Measurements from ENCODE around the gene MOB3A. TPM values are rescaled to one million over a fixed set of nuclear protein-coding genes. Genes with fewer than 3 reads are reported as not detected.

The MOB3A gene
- total and polyA plus RNA-seq, 9 of the 15 experiments (the other 6 are each of a cell fraction or from before 2014, with no cell fraction given) = 1.1 to 24.1 (median 6.0) TPM

- TF ChIP-seq ZNF609 (CRISPR knock-in tag; IDR thresholded peaks at IDR 0.05; ENCODE audit: borderline replicate concordance) = 0 out of 2 replicates have a peak, but pooled peaks have one; percentile 21
- TF ChIP-seq ZNF592 (IDR thresholded peaks at IDR 0.05) = peak; percentile 56; the same call in 1 of the 2 replicates
- no peak for TF ChIP-seq NCOR1 (IDR thresholded peaks at IDR 0.05)
- 0 out of 2 replicates have a peak, but pooled peaks have one; percentile 57 for TF ChIP-seq ATF6 (CRISPR knock-in tag; IDR thresholded peaks at IDR 0.05)
- peak; percentile 86 for TF ChIP-seq CREB1 (IDR thresholded peaks at IDR 0.05)
- TF ChIP-seq CREB1 (CRISPR knock-in tag; IDR thresholded peaks at IDR 0.05) = peak; percentile 94
- no peak for TF ChIP-seq FOS (IDR thresholded peaks at IDR 0.05; ENCODE audit: extremely low read depth, insufficient read length)
- peak; percentile 87; the same call in 1 of the 2 replicates for TF ChIP-seq ZNF395 (CRISPR knock-in tag; IDR thresholded peaks at IDR 0.05)
- TF ChIP-seq ZNF717 (CRISPR knock-in tag; IDR thresholded peaks at IDR 0.05) = no peak
- TF ChIP-seq POLR2A (conservative IDR thresholded peaks at IDR 0.05) = peak; percentile 90
- TF ChIP-seq BCOR (IDR thresholded peaks at IDR 0.05) = peak; percentile 100
- TF ChIP-seq E2F6 (IDR thresholded peaks at IDR 0.05; ENCODE audit: borderline replicate concordance in 1 of 2, extremely low read depth in 1 of 2, insufficient read depth in 1 of 2, insufficient read length in 1 of 2, low read depth in 1 of 2, low read length in 1 of 2, poor library complexity in 1 of 2, severe bottlenecking in 1 of 2) = peak in 1 of 2 experiments; percentile 45
Observed at GRCh38 chr19:2050991-2051772, 44.9 kb downstream of the MOB3A start, which contains the start of gene MKNK2 (continued).

All from K562 (cell line).